Sigmoid colon (tissue), 4 donors: Measurements from ENCODE around the gene PLD6.

Experiments
- CTCF ChIP-seq, 4 experiments: fragments of 450-650 bp in 3 of 4; fragments of 200-600 bp in 1 of 4; IDR thresholded peaks; one replicate each; pipeline ENCODE4 v1.5.1; 2016 to 2019; ENCODE audit warnings: antibody characterized with exemption in 4 of 4, mild to moderate bottlenecking in 3 of 4, moderate library complexity in 2 of 4
- EP300 ChIP-seq, 4 donors: sonication (generic); formaldehyde crosslinking; IDR thresholded peaks; one replicate each; pipeline ENCODE4 v1.6.1; 2017; ENCODE audit warnings: antibody characterized with exemption in 4 of 4

DNA sequence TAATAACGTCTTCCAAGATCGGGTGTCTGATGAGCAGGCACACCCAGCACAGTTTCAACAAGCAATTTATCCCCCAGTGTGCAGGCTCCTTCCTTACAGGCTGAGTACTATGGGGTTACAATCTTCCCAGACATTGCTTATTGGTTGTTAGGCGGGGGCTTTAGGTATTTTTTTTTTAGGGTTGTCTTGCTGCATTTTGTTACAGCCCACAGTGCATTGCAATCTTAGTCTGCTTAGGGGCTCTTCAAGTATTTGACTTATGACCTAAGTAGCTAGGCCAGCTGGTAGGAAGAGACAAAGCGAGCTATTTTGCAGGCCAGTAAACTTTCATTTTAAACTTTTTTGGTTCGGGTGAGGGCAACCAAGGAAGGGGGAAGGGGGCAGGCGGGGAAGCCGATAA, 5.8 kb downstream of the PLD6 start:
- TF ChIP-seq CTCF (IDR thresholded peaks at IDR 0.05): no peak
- TF ChIP-seq EP300 (IDR thresholded peaks at IDR 0.05): no peak
